GM21619 (cell line): ENCODE data around the gene SCNN1A.

Experiments used
- ATAC-seq: cut with Tn5 transposase; IDR thresholded peaks from one replicate; pipeline ENCODE4 v1.9.1; 2021; ENCODE audit not compliant: unreplicated experiment

SCNN1A gene

DNA sequence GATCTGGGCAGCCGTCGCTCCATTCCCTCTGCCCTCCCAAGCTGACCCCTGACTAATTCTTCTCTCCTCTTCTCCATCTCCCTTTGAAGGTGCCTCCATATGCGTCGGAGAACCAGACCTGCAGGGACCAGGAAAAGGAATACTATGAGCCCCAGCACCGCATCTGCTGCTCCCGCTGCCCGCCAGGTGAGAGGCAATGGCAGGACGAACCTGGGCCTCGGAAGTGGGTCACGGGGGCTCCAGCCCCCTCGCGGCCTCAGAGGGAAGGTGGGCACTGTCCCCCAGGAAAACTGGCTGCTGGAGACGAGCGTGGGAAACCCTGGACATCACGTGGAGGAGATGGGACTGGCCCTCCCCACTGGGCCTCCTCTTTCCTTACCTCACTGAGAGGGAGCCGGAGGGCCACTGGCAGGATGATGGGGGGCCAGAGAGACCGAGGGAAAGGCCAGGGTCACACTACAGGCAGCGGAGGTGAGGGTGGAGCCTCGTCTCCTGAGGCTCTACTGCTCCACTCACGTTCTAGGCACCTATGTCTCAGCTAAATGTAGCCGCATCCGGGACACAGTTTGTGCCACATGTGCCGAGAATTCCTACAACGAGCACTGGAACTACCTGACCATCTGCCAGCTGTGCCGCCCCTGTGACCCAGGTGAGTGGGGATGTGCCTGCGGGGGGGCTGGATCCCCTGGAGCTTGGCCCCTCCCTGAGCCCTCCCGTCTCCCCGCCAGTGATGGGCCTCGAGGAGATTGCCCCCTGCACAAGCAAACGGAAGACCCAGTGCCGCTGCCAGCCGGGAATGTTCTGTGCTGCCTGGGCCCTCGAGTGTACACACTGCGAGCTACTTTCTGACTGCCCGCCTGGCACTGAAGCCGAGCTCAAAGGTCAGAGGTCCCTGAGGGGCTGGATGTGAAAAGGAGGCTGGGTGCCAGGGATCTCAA lies 9.4 kb upstream of the SCNN1A start:
- no peak for ATAC-seq

DNA sequence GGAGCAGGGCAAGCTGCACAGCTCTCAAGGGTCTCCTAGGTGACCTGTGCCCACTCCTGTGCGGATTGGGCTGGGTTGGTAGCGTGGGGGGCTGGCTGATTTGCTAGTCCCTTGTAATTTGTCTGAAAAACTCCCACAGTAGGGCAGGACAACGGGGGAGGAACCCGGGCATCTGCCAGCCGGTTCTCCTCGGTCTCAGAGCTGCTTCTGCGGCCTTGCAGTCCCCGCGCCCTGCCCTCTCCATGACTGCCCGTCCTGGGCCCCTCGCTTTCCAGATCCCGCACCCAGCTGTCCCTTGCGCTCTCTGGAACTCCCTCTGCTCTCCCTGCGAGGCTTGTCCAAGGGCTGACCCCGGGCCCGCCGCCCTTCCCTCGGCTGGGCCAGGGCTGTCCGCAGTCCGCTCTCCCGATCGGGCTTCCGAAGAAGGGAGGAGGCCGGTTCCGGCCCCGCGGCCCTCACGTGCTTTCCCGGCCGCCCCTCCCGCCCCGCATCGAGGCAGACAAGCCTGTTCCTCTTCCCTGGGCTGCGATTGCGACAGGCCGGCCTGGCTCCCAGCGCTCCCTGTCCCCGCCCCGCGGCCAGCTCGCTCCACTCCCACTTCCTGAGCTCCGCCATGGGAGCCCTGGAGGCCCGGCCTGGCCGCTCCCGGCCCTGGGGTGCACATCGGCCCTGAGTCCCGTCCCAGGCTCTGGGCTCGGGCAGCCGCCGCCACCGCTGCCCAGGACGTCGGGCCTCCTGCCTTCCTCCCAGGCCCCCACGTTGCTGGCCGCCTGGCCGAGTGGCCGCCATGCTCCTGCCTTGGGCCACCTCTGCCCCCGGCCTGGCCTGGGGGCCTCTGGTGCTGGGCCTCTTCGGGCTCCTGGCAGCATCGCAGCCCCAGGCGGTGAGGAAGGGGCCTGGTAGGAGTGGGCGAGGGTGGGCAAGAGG lies 8.5 kb upstream of the SCNN1A start, which contains the start of gene LTBR:
Gene LTBR (plus strand): TSS at position 591 of the 927 bp plus-strand sequence. CDS start 197 bp downstream, at position 788.
- ATAC-seq, result no peak

DNA sequence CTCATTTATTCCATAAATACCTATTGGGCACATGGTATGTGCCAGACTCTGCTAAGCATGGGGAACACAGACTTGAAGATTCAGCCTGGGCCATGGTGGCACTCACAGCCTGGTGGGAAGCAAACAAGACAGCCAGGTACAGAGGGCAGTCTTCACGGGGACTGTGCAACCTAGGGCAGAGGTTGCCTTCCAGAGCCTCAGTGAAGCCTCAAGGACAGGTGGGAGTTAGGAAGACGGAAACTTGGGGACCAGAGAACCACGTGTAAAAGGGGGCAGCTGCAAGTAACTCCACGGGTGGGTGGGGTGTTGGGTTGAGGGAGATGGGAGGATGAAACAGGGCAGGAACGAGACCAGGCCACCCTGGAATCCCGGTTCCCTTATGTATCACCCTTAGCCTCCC lies 7.6 kb upstream of the SCNN1A start:
- no peak for ATAC-seq

DNA sequence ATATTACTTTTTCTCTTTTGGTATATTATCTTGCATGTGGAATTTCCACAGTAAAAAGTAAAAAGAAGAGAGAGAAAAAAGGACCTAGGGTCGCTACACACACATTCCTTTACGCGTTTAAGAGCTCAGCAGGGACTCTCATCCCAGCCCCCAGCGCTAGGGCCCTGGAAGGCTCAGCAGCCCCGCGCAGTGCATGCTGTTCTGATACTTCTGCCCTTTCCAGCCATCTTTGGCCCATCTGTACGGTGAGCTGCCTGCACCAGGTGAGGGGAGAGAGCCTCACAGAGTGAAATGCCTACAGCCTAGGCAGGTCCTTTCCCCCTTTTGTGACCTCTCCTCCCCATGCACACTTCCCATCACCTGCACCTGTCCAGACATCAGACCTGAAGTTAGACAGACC lies 7.0 kb upstream of the SCNN1A start:
- no peak for ATAC-seq

DNA sequence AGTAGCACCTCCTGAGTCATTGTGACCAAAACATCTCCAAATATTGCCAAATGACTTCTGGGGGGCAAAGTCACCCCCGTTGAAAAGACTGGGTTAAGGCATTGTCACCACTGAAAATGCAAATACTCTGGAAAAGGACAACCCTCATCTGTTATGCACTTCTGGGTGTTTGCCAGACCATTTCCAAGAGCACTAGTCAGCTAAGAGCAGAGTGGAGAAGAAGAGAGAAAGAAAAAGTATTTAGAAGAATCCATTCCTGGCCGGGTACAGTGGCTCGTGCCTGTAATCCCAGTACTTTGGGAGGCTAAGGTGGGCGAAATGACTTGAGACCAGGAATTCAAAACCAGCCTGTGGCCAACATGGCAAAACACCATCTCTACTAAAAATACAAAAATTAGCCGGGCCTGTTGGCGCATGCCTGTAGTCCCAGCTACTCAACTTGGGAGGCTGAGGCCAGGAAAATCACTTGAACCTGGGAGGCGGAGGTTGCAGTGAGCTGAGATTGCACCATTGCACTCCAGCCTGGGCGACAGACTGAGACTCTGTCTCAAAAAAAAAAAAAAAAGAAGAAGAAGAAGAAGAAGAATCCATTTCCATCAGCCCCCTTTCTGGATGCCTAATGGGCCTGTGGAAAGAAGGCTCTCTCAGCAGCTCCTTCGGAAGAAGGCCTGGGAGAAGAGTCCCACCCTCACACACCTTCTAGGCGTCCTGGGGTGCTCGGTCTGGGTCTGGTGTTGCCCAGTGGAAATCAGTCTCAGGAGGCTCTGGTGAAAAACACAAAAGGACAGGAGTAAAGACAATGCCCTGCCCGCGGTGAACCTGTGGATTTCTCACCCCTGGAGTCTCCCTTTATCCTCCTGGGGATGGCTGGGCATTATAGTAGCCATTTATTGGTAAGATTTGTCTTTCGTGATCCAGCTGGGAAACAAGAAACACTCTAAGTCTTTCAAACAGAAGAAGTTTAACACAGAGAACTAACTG lies 5.1 kb upstream of the SCNN1A start:
- ATAC-seq, result no peak

- no peak for ATAC-seq
Measured at GRCh38 chr12:6378709-6379472, 3.5 kb upstream of the SCNN1A start.

DNA sequence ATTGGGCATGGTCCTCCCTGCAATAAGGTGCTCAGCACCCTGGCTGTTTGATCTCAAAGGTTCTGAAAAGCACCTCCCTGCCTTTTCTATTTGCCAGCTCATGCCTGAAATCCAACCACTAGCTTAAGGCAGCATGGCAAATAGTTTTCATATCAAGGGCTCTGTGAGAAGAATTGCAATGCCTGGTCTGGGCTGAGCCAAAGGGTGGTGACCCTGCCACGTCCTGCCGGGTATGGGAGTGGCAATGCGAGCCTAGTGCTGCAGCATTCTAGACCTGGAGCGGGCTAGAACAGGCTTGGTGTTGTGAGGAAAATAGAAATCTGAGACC lies 2.3 kb upstream of the SCNN1A start:
- ATAC-seq, result no peak

- no peak for ATAC-seq
Measured at GRCh38 chr12:6376870-6377666, 1.7 kb upstream of the SCNN1A start.

GRCh38 chr12:6376079-6376869 lies 911 bp upstream of the SCNN1A start:
- no peak for ATAC-seq

DNA sequence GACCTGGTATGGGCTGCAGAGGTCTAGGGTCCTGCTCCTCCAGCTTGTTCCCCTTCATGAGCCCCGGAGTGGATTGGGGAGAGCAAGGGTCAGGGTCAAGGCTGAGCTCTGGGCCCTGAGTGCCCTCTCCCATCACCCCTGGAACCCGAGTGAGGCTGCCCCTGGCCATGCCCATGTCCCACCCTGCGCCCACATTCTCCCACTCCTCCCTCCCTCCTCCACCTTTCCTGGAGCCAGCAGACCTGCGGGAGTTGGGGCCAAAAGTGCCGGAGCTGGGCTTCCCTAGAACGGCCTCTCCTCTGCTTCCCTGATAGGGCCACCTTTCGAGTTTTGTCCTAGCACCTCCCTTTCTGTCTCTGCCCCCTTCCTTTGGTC lies 590 bp downstream of the SCNN1A start:
- no peak for ATAC-seq

DNA sequence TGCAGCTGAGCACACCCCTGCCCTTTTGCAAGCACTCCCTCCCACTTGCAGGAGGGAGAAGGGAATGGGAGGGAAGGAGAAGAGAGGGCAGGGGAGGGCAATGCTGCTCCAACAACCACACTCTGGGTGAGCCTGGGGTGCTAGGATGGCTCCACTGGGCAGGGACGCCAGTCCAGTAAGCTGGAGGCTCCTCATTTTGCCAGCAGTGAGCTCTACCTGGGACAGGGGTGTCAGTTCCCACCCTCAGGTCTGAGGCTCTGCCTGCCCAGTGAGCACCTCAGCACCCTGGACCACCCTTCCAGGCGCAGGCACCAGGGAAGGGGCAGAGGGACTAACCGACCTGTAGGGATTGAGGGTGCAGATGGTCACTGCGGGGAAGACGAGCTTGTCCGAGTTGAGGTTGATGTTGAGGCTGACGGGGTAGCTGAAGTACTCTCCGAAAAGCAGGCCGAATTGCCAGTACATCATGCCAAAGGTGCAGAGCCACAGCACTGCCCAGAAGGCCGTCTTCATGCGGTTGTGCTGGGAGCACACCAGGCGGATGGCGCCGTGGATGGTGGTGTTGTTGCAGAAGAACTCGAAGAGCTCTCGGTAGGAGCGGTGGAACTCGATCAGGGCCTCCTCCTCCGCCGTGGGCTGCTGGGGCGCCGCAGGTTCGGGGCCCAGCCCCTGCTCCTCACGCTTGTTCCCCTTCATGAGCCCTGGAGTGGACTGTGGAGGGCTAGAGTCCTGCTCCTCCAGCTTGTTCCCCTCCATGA lies 1.2 kb downstream of the SCNN1A start:
- ATAC-seq, result no peak

DNA sequence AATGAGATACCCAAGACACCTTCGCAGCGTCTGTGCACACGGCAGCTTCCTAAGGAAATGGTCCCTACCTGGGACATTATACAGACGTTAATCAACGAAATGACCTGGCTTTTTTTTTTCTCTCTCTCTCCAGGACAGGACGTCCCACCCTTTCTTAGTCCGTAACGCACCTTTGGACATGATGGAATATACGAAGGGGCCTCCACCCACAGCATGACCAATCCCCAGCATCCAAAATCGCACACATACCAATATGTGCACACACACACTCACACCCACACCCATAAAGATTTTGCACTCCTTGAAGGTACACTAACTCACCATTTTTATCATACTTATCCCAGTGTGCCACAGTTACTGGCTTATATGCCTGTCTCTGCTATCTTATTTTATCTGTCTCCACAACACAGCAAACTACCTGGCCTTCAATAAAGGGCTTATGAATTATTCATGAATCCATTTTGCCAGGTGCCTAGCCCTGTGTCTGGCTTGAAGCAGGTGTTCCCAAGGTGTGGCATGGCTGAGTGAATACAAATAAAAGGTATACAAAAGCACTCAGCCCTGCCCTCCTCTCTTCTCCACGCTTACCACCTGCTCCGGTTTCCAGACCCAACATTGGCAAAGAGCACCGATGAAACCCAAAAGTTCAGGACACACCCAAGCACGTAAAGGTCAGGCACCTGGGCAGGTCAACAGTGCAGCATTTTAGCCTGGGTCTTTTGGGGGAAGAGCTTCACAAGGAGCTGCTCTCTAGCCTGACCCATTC lies 2.2 kb downstream of the SCNN1A start:
- ATAC-seq, result no peak

DNA sequence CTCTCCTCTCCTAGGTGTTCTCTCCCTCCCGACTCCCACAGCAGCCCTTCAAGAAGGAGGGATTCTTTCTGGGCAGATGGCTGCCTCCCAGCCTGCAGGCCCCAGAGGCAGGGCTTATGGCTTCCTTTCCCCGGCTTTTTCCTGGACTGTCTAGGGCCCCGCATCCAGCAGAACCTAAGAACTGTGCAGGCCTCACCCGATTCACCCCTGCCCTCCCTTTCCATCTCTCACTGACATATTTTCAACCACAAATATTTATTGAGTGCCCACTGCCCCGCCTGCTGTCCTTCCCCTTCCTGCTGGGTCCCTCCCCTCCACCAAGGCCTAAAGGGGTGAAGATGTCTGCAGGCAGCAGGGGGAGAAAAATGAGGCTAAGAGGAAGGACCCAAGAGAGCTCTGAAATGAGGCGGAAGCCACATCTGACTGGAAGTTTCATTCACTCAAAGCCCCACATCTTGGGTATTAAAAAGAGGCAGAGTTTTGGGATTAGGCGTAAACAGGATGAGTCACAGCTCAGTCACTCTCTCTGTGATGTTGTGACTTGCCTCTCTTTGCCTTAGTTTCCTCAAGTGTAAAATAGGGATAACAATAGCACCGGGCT lies 2.9 kb downstream of the SCNN1A start:
- no peak for ATAC-seq

GRCh38 chr12:6370994-6371754 lies 4.2 kb downstream of the SCNN1A start:
- ATAC-seq, result no peak

DNA sequence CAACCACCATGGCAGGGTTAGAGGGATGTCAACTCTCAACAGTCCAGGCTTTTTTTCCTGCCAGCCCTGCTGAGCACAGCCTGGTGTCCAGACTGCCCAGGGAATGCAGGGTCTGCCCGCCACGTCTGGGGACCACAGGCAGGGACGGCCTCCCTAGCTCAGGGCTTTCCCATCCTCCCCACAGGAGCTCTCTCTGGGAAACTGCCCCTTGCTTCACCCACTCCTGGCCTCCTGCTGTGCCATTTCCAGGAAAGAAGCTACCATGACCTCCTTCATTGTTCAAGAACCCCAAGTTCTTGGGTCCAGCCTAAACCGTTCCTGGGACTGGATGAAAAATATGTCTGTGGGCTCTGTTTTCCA lies 4.8 kb downstream of the SCNN1A start:
- no peak for ATAC-seq
